22Rv1 (cell line): ENCODE measurements around the gene ZNF468.
"Not testable (repeated sequence)": the region's sequence is repeated elsewhere in the genome, so short reads cannot be mapped to it uniquely, and the experiment has no call there.

ENCODE experiments used
- H3K27ac ChIP-seq: fragments of 450-650 bp; 2 replicates; pipeline ENCODE4 v1.5.1; 2017
- ZFX ChIP-seq: fragments of 450-650 bp; IDR thresholded peaks from 2 replicates; pipeline ENCODE4 v1.6.1; 2017; ENCODE audit warnings: antibody characterized with exemption, borderline replicate concordance
- TF ChIP-seq, protein P1 (sequence below): fragments of 450-650 bp; IDR thresholded peaks from 2 replicates; pipeline ENCODE4 v1.5.1; 2017; ENCODE audit warnings: mild to moderate bottlenecking

The ZNF468 gene

DNA sequence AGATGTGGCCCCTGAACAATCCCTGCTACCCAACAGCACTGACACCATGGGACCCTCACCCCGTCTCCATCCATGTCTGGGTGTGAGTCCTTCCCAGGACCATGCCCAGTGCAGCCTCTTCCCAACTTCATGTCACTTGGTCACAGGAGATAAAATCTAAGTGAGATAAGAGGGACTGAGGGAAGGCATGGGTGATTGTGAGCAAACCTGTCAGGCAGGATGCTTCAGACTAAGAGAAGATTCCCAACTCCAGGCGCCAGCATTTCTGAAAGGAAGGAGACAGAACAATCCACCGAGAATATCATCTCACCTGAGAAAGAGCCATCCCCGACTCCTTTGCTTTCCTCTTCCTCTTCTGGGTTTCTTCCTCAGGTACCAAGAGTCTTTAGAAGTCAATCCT, 32.5 kb upstream of the ZNF468 start:
- H3K27ac ChIP-seq, result no peak overlapping the region
- no peak for TF ChIP-seq ZFX
- TF ChIP-seq, protein P1, sequence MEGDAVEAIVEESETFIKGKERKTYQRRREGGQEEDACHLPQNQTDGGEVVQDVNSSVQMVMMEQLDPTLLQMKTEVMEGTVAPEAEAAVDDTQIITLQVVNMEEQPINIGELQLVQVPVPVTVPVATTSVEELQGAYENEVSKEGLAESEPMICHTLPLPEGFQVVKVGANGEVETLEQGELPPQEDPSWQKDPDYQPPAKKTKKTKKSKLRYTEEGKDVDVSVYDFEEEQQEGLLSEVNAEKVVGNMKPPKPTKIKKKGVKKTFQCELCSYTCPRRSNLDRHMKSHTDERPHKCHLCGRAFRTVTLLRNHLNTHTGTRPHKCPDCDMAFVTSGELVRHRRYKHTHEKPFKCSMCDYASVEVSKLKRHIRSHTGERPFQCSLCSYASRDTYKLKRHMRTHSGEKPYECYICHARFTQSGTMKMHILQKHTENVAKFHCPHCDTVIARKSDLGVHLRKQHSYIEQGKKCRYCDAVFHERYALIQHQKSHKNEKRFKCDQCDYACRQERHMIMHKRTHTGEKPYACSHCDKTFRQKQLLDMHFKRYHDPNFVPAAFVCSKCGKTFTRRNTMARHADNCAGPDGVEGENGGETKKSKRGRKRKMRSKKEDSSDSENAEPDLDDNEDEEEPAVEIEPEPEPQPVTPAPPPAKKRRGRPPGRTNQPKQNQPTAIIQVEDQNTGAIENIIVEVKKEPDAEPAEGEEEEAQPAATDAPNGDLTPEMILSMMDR, result no peak

DNA sequence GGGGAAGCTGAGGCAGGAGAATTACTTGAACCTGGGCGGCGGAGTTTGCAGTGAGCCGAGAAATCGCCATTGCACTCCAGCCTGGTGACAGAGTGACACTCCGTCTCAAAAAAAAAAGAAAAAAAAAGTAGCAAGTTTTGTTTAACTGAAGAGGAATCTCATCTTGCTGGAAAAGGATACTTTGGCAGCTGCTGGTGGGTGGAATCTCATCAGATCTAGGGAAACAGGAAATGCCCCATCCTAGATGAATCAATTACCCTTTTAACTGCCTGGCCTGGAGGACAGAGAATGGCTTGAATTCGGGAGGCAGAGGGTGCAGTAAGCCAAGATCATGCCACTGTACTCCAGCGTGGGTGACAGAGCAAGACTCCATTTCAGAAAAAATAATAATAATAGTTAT, 31.7 kb upstream of the ZNF468 start:
- TF ChIP-seq ZFX, result no peak
- TF ChIP-seq, protein P1, result no peak
- H3K27ac ChIP-seq, result no peak overlapping the region

DNA sequence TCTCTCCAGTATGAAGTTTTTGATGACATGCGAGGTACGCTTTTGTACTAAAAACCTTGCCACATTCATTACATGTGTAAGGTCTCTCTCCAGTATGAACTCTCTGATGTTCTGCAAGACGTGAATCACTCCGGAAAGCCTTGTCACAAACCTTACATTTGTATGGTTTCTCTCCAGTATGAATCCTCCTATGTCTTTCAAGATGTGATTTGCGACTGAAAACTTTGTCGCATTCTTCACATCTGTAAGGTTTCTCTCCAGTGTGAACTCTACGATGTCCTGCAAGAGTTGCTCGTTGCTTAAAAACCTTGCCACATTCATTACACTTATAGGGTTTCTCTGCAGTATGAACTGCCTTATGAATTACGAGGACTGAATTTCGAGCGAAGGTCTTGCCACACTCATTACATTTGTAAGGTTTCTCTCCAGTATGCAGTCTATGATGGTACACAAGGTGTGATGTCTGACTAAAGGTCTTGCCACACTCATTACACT, 23.5 kb upstream of the ZNF468 start:
- TF ChIP-seq ZFX, result no peak
- no peak overlapping the region for H3K27ac ChIP-seq

DNA sequence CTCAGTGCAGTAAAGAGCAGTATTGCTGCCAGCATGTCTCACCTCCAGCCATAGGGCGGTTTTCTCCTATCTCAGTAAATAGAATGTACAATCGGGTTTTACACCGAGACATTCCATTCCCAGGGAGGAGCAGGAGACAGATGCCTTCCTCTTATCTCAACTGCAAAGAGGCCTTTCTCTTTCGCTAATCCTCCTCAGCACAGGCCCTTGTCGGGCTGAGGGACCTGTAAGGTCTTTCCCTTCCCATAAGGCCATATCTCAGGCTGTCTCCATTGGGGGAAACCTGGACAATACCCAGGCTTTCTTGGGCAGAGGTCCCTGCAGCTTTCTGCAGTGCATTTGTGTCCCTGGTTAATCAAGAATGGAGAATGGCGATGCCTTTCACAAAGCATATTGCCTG, 15.6 kb upstream of the ZNF468 start:
- H3K27ac ChIP-seq, result not testable (repeated sequence)

DNA sequence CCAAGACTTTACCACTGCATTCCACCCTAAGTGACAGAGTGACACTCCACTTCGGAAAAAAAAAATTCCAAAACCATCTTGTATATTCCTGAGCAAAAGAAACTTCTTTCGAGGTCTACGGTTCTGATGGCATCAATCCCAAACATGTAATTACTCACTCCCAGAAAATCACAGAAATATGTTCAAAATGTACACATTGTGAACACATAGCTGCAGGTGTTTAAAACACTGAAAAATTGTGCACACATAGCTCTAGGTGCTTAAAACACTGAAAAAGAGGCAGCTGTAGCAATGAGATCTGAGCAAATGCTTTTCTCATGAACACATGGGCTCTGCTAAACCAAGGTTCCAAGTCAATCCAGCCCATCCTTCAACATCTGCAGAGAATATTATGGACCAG, 14.0 kb upstream of the ZNF468 start:
- TF ChIP-seq ZFX, result no peak
- TF ChIP-seq, protein P1, result no peak
- no peak overlapping the region for H3K27ac ChIP-seq

DNA sequence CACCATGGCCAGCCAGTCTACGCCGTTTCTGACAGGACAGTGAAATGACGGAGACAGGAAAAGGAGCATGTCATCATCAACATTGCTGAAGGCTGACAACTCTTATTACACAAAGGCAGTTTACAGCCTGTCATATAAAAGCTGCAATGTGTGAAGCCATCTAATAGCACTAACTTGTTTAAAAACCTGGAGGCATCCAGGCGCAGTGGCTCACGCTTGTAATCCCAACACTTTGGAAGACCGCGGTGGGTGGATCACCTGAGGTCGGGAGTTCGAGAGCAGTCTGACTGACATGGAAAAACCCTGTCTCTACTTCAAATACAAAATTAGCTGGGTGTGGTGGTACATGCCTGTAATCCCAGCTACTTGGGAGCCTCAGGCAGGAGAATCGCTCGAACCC, 10.6 kb upstream of the ZNF468 start:
- not testable (repeated sequence) for H3K27ac ChIP-seq

DNA sequence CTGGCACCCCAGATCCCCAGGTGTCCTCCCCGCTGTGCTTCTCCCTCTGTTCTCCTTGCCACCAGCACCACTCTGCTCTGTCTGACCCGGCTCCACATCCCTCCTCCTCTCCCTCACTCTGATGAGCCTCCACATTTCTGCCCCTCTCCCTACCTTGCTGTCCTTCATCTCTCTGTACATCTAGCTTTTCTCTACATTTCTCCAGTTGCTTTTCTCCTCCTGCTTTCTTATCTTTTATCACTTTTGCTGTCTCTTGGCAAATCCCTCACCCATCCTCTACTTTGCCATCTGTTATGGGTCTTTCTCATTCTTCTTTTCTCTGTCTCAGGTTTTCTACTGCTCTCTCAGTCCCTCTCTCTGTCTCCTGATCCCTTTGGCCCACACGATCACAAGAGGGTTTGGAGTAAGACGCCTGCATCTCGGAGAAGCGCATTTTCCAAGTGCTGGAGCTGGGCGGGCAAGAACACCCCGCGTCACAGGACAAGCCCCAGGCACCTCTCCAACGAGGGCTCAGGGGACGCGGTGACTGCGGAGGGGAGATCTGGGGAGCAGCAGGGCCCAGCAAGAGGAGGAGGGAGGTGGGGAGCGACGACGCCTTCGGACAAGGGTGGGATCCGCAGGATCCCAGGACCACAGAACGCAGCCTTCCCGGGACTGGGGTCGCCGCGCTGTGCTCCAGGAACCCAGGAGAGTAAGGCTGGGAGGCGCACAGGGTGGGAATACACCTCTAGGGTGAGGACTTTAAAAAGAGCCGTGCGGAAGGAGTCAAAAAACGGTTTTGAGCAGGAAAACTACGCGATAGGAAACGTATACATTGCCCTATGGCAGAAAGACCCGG, 660 bp downstream of the ZNF468 start:
- H3K27ac ChIP-seq, result peak overlapping the region; percentile 40; the same call in 1 of the 2 replicates

DNA sequence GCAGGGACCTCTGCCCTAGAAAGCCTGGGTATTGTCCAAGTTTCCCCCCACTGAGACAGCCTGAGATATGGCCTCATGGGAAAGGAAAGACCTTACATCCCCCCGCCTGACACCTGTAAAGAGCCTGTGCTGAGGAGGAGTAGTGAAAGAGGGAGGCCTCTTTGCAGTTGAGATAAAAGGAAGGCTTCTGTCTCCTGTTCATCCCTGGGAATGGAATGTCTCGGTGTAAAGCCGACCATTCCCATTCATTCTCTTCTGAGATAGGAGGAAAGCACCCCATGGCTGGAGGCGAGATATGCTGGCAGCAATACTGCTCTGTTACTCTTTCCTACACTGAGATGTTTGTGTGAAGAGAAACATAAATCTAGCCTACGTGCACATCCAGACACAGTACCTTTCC, 10.1 kb downstream of the ZNF468 start:
- H3K27ac ChIP-seq, result not testable (repeated sequence)

DNA sequence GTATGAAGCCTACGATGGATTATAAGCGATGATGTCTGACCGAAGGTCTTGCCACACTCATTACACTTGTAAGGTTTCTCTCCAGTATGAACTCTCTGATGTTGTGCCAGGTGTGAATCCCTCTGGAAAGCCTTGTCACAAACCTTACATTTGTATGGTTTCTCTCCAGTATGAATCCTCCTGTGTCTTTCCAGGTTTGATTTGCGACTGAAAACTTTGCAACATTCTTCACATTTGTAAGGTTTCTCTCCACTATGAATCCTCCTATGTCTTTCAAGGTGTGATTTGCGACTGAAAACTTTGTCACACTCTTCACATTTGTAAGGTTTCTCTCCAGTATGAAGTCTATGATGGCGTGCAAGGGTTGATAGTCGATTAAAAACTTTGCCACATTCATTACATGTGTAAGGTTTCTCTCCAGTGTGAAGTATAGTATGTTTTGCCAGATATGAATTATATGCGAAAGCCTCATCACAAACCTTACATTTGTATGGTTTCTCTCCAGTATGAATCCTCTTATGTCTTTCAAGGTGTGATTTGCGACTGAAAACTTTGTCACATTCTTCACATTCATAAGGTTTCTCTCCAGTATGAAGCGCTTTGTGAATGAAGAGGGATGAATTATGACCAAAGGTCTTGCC, 16.5 kb downstream of the ZNF468 start:
- H3K27ac ChIP-seq, result not testable (repeated sequence)

DNA sequence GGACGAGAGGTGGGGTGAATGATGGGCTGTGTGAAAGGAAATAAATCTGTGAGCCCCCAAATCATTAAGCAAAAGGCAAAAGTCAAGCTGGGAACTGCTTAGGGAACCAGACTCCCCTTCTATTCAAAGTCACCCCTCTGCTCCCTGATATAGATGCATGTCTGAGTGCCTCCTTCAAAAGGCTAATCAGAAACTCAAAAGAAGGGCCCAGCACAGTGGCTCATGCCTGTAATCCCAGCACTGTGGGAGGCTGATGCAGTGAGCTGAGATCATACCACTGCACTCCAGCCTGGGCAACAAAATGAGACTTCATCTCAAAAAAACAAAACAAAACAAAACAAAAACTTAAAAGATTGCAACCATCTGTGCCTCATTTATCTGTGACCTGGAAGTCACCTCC, 23.1 kb downstream of the ZNF468 start:
- not testable (repeated sequence) for H3K27ac ChIP-seq

DNA sequence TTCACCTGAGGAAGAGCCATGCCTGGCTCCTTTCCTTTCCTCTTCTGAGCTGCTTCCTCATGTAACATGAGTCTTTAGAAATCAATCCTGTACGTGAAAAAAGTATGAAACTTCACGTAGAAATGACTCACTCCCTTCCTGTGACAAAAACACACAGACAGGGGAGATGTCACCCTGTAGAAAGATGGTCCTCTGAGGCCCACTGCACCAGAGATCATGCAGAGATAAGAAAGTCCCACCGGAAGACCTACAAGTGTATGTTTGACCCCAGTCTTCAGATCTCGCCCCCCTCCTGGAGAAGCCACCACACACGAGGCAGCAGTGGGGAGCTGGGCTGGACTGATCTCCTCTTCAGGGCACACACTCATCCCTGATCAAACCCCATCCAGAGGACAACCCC, 23.9 kb downstream of the ZNF468 start:
- H3K27ac ChIP-seq, result not testable (repeated sequence)

DNA sequence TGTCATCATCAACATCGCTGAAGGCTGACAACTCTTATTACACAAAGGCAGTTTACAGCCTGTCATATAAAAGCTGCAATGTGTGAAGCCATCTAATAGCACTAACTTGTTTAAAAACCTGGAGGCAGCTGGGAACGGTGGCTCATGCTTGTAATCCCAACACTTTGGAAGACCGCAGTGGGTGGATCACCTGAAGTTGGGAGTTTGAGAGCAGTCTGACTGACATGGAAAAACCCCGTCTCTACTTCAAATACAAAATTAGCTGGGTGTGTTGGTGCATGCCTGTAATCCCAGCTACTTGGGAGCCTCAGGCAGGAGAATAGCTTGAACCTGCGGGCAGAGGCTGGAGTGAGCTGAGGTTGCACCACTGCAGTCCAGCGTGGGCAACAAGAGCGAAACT, 27.6 kb downstream of the ZNF468 start:
- not testable (repeated sequence) for H3K27ac ChIP-seq
